AG08395 (cell line): ENCODE results near the gene FGGY.
"Not testable (repeated sequence)": the region's sequence is repeated elsewhere in the genome, so short reads cannot be mapped to it uniquely, and the experiment has no call there.

Experiments
- DNase-seq: peaks from one replicate; pipeline ENCODE4 v3.0.0; 2012; ENCODE audit warnings: mixed read lengths, low spot score

The FGGY gene

DNA sequence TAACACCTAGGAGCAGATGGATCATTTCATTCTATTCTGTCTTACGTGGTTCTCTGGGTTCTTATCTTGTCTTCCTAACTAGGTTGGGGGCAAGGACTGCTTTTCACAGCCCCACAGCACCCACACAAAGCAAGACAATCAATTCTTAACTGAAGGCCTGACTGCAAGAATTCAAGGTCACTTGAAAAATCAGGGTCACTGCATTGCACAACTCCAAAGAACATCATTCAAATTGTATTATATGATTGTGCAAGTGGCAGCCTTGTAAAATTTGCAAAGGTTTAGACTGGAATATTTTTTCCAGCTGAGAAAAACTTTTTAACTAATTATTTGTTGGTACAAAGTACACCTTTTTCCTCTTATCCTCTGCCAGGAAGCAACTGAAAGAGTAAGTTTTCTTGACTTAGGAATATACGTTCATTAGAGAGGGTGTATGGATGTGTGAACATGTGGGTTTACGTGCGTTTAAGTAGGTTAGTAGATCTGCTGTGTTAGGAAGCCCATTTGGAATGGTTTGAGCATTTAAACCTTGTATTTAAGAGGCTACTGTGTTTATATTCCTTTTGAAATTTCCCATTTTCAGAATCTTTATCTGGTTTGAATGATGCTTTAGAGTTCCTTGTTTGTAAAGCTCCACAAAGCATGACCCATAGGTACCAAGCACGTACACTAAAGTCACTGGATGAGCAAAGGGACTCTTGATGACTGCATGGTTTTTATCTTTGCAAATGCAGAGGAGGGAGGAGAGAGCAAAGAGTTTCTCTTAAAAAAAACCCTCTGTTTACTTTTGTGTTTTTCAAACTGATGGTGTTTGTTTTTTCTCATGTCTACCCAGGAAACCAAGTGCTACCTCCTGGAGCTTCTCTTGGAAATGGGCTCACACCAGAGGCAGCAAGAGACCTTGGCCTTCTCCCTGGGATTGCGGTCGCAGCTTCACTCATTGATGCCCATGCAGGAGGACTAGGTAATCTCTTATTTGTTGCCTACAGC lies 214.9 kb downstream of the FGGY start:
- no peak for DNase-seq

DNA sequence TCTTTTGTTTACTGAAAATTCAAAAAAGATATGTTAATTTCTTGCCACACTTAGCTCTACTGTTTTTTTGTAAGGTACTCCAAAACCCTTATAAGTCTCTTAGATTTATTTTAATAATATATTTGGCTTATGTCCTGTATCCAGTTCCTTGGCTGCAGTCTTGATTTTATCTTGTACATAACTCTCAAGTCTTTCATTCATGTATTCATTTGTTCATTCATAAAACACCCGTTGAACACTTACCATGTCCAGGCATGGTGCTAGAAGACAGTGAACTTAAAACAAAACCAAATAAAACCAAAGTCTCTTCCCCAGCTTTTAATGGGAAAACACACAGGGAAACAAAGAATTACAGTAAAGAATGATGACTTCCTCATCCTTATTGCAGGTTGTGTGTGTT lies 215.8 kb downstream of the FGGY start:
- no peak for DNase-seq

DNA sequence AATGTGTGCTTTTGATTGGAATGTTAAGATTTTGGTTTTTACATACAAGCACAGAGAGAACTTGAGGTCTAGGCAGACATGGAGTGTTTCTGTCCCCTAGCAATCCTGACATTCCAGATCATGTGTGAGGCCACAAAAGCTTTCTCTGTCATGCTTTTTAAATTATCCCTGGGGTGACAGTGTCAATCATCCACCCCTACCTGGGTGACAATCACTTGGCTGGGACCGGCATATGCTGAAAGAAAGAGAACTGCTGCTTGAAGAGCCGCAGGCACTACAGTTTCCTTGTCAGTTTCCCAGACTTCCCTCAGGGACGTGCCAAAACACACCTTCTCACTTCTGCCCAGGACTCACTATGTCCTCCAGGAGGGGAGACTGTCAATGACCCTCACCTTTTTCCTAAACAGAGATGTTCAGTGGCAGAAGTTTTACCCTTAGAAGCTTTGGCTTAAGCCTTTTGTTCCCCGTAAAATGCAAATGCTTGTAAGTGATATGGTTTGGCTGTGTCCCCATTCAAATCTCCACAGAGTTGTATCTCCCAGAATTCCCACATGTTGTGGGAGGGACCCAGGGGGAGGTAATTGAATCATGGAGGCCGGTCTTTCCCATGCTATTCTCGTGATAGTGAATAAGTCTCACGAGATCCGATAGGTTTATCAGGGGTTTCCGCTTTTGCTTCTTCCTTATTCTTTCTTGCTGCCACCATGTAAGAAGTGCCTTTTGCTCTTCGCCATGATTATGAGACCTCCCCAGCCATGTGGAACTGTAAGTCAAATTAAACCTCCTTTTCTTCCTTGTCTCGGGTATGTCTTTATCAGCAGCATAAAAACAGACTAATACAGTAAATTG lies 217.4 kb downstream of the FGGY start:
- DNase-seq: no peak

DNA sequence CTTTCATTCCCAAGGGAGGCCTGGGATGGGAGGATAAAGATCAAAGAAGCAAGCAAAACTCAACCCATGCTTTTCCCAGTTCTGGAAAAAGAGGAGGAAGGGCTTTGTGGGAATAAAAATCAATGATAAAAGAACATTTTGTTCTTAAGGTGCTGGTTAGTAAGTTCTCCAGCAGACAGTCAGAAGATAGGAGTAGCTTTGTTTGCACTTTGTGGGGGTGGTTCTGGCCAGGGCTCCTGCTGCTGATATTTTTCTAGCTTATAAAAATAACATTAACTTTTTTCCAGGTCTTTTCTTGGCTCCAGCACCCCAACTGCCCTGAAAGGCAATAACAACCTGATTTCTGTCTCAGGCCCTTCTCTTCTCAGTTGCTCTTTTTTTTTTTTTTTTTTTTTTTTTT lies 220.0 kb downstream of the FGGY start:
- no peak for DNase-seq

DNA sequence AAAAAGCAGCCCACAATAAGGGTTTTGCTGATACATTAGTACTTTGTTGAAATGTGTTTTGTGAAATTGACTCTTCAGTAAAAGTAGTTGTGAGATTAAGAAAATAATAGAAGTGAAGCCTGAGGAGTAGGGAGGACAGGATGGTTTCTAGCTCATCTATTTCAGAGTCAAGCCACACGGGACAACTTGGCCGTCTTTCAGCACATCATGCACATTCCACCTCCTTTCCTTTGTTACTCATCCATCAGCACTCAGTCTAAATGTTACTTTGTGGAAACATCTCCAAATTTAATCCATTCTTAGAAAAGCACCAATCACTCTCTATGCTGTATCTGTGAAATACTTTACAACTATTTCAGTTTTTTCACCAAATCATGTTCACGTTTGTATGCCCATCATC lies 223.3 kb downstream of the FGGY start:
- peak; percentile 37 for DNase-seq

DNA sequence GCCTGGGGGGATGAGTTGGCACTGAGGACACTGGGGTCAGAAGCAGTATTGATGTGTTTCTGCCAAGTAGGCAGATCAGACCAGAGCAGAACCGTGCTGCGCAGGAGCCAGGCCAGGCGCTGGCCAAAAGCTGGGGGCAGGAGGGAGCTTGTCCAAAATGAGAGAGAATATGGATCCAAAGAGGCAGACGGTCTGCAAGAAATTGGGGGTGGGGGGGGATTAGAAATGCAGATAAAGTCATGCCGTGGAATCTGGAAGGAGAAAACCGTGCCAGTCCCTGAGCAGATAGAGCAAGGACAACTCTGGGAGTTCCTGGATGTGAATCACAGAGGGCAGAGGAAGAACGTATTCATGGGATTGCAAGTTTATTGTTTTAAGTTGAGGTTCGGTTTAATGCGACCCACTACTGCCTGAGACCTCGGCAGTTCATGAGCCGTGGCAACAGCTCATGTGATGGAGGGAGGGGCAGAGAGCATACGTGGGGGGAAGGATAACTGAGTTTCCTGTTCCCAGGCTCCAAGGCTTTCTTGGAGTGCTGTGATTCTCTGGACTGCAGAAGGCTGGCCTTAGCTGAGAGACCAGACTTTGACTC lies 224.0 kb downstream of the FGGY start:
- DNase-seq: peak; percentile 10

DNA sequence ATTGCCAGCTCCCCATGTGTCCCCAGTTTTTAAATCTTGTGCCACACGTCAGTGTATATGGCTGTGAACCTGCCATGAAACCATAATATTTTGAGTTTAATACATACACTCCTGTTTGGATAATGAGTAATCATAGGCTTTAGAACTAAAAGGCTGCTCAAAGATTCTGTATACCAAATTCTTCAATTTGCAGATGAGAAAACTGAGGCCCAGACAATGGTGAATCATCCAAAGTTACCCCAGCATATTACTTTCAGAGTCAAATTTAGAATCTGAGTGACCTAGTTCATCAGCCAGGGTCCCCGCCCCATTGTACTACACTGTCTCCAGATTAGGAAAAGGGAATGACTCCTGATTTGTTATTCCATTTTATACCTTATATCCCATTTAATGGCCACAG lies 224.6 kb downstream of the FGGY start:
- no peak for DNase-seq

DNA sequence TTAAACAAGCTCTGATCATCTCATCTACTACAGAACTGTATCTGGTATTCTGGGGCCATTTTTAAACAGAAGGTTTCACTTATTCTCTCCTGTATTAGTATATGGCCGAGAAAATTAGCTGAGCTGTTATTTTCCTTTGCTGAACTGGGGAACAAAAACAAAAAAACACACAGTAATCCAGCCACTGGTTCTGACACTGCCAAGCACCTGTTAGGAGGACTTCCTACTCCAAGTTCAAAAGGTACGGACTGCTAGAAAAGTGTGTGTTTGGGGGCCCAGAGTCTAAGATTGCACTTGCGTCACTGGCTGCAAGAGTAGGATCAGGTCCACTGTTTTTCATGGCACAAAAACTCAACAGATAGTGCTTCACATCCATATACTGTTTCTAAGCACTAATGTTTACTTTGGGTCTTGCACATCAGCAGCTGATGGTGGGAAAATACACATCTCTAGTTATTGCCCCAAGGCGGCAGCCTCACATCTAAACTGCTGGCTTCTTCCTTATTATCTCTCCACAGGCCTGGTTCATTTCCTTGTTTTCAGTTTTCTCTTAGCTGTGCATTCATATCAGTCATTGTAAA lies 226.1 kb downstream of the FGGY start:
- no peak for DNase-seq

DNA sequence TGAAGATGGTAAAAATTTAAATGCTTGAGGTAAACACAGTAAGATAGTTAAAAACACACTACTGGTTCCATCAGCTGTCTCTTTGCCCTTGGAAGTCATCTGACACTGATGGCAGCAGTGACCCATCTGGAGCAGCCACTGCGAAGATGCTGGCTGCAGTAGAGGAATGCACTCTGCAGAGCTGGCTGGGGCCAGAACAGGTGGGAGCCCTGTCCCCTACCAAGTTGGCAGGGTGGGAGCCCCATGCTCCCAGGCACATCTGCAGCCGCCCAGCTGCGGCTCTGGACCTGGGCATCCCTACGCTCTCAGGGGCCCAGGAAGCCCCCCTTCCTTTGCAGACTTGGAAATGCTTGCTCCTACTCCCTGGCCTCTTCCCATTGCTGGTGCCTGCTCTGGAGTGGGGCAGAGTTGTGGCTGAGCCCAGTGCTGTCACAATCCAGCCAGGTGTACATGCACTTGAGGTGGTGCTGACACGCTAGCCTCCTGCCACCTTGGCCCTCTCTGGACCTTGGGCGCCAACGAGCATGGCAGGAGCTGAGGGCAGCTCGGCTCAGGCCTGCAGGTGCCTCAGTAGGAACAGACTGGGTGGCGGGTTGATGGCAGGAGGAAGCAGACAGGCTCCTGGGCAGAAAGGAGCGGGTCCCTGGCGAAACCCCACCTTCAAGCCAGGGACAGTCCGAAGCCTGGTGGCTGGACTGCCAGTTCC lies 227.0 kb downstream of the FGGY start:
- no peak for DNase-seq

DNA sequence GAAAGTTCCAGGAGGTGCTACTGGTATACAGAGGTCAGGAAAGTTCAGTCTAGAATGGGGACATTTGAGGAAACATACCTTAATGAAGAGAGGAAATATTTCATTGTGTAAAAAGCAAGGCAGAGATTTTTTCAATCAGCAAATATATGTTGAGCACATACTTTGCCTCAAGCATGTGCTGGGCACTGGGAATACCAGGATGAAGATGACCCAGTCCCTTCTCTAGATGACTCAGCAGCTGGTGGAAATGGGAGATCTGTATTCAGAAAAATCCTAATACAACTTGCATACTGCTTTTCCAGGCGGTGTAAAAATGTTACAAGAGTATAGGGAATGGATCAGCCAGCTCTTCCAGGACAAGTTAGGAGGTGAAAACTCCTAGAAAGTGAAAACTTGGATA lies 229.3 kb downstream of the FGGY start:
- DNase-seq: peak; percentile 20

DNA sequence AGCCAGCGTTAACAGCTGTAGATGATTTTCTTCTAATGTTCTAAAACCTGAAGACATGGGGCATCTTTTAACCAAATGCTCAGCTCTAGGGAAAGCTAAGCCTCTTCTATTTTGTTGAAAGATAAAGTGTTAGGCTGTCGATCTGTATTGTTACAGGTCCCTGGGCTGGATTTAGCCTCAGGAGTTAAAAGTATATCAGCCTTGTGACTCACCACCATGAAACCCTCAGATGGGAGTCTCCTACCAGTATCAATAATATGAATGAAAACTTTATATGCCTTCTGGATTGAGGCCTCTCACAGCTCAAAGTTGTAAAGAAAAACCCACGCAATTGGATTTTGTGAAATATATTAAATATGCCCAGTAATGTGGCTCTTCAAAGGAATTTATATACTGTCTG lies 231.6 kb downstream of the FGGY start:
- no peak for DNase-seq

DNA sequence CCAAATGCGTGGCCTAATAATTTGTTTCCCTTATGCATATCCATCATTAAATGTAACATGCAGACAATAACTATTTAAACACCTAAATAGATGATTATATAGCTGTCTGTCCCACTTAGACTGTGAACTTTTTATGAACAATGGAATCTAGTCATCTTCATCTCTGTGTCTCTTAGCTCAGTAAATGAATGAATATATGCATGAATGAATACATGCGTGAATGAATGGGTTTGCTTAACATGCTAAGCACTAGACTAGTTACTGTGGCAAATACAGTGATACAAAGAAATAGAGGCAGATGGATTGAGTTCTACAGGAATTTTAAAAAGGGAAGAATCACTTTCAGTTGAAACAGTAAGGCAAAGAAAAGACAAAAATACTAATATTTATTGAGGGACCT lies 232.0 kb downstream of the FGGY start:
- DNase-seq: no peak

DNA sequence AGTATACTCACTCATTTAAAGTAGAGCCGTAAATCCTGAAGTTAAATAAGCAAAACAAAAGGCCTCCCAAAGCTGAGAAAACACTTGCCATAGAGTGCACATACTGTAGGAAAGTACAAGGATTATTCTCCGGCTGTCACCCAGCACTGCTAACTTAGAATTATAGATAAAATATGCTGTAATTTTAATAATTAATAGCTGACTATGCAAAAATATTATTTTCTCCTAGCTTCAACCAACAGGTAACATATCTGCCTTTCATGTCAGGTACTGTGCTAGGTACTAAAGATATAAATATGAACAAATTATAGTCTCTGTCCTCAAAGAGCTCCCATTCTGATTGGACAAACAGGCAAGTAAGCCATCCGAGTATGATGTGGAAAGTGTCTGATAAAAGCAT lies 233.2 kb downstream of the FGGY start:
- no peak for DNase-seq

DNA sequence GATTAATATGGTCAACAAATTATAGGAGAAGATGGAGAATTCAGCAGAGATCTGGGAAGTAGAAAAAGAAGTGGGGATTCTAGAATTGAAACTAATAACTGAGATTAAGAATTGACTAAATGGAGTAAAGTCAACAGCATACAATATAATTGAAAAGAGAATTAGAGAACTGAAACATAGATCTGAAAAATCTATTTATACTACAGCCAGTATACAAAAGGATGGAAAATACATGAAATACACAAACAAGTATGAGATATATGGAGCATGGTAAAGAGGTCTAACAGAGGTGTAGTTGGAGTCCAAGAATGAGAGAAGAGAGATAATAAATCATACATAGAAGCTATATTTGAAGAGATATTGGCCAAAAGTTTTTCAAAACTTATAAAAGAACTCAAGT lies 235.2 kb downstream of the FGGY start:
- no peak for DNase-seq

DNA sequence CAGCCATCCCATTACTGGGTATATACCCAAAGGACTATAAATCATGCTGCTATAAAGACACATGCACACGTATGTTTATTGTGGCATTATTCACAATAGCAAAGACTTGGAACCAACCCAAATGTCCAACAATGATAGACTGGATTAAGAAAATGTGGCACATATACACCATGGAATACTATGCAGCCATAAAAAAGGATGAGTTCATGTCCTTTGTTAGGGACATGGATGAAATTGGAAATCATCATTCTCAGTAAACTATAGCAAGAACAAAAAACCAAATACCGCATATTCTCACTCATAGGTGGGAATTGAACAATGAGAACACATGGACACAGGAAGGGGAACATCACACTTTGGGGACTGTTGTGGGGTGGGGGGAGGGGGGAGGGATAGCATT lies 241.6 kb downstream of the FGGY start:
- not testable (repeated sequence) for DNase-seq

DNA sequence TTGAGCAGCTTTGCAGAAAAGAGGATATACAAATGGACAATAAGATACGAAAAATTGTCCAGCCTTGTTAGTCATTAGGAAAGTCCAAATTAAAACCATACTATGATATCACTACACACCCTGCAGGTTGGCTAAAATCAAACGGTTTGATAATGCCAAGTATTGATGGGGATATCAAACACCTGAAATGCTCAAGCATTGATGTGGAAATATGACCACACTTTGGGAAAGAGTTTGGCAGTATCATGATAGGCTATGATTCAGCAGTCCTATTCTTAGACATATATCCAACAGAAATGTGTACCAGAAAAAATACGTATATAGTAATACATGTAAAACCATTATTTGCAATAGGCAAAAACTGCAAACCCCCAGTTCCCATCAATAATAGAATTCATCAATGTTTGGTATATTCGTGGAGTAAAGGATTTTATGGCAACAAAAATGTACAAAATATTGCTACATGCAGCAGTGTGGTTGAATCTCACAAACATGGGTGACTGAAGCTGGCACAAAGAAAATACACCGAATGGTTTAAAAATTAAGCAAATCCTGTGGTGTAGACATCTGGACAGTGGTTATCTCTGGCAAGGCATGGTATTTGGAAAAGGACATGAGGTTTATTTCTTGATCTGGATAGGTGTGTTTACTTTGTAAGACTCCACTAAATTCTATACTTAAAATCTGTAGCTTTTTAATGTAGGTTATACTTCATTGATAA lies 243.2 kb downstream of the FGGY start:
- DNase-seq: no peak

DNA sequence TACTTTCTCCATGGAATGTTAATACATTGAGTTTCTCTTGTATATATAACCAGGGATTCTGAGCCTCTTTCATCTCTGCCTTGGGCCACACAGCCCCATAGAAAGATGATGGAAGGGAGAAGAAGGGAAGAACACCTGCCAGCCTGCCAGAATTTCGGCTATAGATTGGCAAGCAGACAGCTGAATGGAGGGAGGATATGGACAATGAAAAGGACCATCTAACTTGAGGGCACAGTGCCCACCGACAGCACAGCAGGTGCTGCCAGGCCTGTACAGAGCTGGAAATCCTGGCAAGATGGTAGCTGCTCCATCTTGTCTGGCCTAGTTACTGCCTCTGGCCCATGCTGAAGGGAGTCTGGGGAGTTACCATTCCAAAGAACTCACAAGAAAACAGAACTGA lies 244.3 kb downstream of the FGGY start:
- DNase-seq: no peak

DNA sequence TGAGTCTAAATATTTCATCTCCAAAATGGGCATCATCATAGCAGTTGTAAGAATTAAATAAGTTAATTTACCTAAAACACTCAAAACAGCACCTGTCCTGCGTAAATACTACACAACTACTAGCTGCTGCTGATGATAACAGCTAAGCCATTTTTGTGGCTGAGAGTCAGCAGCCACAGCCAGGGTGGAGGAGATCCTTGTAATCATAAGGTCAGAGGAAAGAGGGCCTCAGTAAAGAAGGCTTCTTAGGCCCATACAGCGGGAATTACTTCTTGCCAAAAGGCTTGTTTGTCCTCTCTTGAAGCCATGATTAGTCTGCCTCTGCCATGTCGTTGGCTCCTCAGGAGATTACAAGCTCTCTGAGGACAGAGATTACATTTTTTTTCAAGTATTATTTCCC lies 245.0 kb downstream of the FGGY start:
- DNase-seq: no peak

DNA sequence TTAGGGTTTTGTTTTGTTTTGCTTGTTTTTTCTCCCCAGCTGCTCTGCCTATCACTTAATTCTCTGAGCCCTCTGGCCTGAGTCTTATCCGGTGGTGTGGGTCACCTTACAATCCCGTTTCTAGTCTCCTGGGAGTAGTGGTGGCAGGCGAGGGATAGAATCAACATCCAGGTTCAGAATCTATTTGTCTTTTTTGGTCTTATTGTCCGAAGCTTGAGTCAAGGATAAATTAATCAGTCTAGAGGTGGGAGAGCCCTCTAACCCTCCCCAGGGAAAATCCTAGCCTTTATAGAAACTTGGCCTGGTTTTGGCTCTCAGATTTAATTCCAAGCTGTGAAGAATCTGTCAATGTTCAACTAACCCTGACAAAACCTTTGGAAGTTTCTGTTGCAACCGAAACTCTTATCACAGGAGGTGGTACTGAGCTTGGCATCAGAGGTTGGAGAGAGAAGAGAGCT lies 246.3 kb downstream of the FGGY start:
- DNase-seq: no peak

DNA sequence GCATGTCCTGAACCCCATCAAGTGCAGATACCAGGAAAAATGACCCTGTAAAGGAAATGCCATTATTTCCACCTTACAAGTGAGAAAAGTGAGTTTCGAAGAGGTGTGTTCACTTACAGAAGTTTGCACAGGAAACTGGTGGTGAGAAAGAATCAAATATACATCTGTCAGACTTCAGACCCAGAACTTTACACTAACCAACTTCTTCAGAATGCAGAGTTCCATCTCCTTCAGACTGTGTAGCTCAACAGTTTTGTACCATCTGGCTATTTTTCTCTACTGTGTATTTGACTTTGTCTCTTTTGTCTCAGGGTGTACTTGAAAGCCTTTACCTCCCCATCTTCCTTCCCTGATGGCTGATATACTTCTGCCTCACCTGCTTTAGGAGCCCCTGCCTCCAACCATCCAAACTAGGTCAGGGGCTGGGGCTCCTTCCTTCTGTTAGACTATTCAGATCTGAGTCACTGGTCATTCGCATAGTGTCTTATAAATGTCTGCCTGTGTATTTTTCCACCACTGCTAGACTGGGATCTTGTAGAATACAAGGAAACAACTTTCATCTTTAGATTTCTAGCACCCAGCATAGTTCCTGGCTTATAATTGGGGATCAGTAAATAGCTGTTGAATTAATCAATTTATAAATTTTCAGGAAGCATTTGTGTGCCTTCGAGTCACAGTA lies 247.9 kb downstream of the FGGY start:
- DNase-seq: no peak
